Cardiac fibroblast (primary cell): ENCODE measurements around the gene CFAP20.
A peak's percentile ranks its signal among the peaks of the same experiment; 100 is the strongest.

Source experiments
- DNase-seq, 2 donors: peaks; one replicate each; pipeline versions ENCODE4 v3.0.0 to v3.0.0-alpha.2; 2010; ENCODE audit warnings: low read depth in 2 of 2
- H3K4me3 ChIP-seq, 2 donors: replicated peaks in 1 of 2; 1 replicate in 1 of 2; 2 replicates in 1 of 2; pipeline ENCODE4 v1.5.1; 2011; ENCODE audit warnings: low read depth in 2 of 2, low read length in 2 of 2, mild to moderate bottlenecking in 2 of 2, moderate library complexity in 1 of 2
- TF ChIP-seq, protein P1 (sequence below): IDR thresholded peaks from one replicate; pipeline ENCODE4 v1.5.1; 2011; ENCODE audit warnings: low read depth, mild to moderate bottlenecking, low read length, inconsistent platforms

The CFAP20 gene

DNA sequence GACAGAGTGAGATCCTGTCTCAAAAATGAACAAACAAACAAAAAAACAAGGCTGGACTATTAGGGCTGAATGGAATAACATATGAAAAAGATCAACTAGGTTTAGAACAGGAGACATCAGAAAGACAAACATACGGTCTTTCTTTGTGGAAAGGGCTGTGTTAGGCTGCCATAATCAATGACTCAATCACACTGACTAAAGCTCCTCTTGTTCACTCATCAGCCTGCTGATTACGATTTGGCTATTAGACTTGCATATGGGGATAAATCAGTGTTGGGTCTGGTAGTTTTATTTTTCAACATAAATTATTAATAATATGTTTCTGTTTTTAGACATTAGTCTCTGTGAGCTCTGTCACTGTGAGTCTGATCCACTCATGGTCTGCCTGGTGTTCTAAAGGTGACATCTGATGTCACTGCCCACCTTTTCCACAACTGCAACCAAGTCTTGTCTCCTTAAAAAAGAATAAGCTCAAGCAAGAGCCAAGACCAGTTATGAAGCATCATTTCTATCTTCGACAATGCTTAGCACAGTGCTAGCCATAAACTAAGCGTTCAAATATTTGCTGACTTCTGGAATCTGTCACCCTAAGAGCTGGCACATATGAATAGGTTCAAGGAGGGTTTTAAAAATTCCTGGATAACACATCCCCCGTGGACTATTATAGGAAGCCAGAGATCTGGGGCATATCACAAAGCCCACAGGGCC, 10.2 kb downstream of the CFAP20 start:
- TF ChIP-seq, protein P1, sequence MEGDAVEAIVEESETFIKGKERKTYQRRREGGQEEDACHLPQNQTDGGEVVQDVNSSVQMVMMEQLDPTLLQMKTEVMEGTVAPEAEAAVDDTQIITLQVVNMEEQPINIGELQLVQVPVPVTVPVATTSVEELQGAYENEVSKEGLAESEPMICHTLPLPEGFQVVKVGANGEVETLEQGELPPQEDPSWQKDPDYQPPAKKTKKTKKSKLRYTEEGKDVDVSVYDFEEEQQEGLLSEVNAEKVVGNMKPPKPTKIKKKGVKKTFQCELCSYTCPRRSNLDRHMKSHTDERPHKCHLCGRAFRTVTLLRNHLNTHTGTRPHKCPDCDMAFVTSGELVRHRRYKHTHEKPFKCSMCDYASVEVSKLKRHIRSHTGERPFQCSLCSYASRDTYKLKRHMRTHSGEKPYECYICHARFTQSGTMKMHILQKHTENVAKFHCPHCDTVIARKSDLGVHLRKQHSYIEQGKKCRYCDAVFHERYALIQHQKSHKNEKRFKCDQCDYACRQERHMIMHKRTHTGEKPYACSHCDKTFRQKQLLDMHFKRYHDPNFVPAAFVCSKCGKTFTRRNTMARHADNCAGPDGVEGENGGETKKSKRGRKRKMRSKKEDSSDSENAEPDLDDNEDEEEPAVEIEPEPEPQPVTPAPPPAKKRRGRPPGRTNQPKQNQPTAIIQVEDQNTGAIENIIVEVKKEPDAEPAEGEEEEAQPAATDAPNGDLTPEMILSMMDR: no peak
- no peak overlapping the region for H3K4me3 ChIP-seq
- peak in 1 of 2 donors; percentile 35 for DNase-seq

DNA sequence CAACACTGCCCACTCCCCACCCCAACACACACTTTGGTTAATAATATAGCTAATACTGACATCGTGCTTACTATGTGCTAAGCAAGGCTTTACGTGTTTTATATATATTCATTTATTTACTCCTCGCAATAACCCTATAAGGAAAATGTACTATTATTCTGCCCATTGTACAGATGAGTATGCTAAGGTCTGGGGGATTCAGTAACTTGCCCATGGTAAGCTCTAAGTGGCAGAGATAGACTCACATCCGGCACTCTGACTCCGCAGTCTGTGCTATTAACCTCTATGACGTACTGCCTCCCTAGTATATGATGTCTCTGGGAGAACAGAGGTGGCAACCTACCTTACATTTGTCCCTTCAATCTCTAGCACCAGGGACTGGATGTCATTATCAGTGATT, 12.7 kb downstream of the CFAP20 start:
- no peak for DNase-seq
- no peak overlapping the region for H3K4me3 ChIP-seq
- TF ChIP-seq, protein P1: no peak

DNA sequence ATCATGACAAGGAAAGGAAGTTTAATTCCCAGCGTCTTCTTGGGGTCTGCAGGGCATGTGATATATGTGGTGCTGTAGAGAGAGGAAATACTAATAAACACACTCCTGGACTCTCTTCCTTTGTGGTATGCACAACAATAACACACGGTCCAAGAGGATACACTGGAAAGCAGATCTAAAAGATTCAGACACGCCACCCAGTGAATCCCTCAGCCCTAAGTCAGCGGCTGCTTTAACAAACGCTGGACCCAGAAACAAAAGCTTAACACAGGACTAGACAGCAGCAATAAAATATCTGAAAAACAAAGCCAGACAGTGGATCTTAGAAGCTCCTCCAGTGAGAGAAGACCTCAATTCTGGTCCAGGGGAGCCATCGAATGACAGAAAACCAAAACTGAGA, 13.1 kb downstream of the CFAP20 start:
- TF ChIP-seq, protein P1: no peak
- H3K4me3 ChIP-seq: no peak overlapping the region
- DNase-seq: no peak

DNA sequence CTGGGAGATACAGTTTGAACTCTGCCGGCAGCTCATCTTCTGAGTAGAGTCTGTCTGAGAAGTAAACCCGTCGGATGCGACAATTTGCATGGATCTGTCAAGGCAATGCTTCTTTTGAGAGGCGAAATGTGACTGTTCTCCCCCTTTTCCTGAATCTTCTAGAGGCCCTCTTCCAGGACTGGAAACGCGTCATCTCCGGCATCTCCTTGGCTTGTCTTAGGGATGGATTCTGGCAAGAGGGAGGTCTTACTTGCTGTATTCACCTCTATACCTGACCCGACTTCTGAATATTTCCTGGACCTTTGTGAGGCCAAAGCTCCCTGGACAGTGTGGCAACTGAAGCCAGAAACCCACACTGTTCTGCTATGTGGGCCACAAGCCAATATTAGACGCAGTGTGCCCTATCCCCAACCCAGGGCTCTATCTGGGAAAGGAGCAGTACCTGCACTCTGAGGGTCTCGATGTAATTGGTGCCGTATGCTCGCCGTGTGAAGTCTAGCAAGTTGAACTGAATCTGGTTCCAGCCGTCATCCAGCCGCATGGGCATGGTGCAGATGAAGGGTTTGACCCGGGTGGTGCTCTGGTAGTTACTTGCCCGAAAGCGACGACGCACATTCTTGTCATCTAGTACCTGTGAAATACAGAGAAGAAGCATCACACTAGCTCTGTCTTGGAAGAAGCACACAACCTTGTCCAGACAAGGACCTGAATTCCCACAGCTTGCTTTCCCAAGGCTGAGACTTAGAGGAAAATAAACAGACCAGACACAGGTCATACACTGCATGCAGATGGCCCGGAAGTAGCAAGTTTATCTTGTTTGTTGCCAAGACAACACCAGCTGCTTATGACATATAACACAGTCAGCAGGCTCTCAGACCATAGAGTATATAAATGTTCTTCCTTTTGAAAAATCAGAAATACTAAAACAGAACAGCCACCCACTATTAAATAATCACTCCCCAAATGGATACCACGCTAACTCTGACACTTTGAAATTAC, 14.1 kb downstream of the CFAP20 start:
- peak; percentile 52 to 68 for DNase-seq
- TF ChIP-seq, protein P1: no peak
- no peak overlapping the region for H3K4me3 ChIP-seq

DNA sequence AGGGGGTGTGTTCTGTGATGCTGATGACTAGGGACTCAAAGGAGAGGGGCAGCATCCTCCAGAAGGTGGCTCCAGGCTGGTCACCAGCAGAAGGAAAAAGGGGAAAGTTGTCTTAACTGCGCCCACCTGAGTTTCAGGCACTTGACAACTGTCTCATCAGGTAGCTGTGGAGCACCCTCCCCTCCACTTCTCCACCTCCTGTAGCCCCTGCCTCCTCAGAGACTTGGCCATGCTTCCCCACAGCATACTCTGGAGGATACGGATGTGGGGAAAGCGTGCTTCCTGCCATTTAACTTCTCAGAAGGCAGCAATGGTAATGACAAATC, 17.9 kb downstream of the CFAP20 start:
- no peak for DNase-seq
- no peak overlapping the region for H3K4me3 ChIP-seq
- TF ChIP-seq, protein P1: no peak

DNA sequence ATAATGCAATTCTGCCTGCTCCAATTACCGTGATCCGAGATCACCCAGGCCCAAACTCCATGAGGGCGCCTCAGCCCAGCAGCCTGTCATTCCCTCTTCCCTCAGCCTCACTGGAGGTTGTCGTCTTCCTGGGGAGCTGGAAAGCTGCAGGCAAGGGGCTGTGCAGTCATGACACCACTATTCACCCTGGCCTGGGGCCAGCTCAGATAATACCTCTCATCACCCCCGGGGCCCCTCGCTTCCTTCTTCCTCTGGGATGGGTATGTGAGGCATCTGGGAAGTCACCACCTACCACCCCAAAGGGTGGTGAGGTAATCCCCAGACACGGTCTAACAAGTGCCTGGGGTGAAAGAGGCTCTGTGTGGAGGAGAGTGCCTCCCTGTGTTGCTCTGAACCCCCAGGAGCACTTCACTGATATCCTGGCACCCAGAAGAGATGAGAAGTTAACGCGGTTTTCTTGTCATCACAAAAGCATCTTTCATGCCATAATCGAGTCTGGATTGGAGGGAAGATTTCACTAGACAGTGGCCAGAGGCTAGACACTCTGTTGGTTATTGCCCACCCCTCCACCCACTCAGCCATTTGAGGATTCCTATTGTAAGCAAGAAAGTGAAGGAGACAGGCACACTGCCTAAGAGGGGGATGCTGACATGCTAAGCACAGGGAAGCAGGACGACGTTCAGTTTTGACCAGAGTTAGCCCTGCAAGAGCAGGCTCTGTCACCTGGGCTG, 18.4 kb downstream of the CFAP20 start:
- H3K4me3 ChIP-seq: no peak overlapping the region
- TF ChIP-seq, protein P1: no peak
- no peak for DNase-seq
